Endothelial cell of umbilical vein (primary cell): ENCODE data around the gene SH3RF3. TPM values are rescaled to one million over a fixed set of nuclear protein-coding genes. Genes with fewer than 3 reads are reported as not detected.

Experiments
- BruUV-seq: library from RNA; stranded (reverse); fragments of 400-500 nt; replicated peaks from 2 replicates; lab custom pipeline; 2021; lab: Mats Ljungman, UMichigan
- CTCF ChIA-PET: fragments of 300-600, 350-600 bp; sonication (Branson Sonifier 250); formaldehyde crosslinking; loops from one replicate; lab custom pipeline; 2021; ENCODE audit warnings: antibody characterized with exemption, inconsistent platforms; lab: Charles Lee
- POLR2A ChIA-PET: fragments of 300-600, 350-600 bp; sonication (Branson Sonifier 250); formaldehyde crosslinking; loops from one replicate; lab custom pipeline; 2021; ENCODE audit warnings: antibody characterized with exemption, inconsistent platforms; lab: Charles Lee
- DNase-seq: peaks from one replicate; pipeline ENCODE4 v3.0.0-alpha.2; 2011; ENCODE audit warnings: low read depth, low spot score
- FAIRE-seq: peaks from 2 replicates; lab custom pipeline; 2011; peaks lifted over from hg19 to GRCh38; lab: Jason Lieb, UNC
- H2AFZ ChIP-seq: 2 replicates; pipeline ENCODE4 v1.6.0; 2012; ENCODE audit warnings: low read depth, low read length, control low read depth, inconsistent platforms
- H3K27ac ChIP-seq: 2 replicates; pipeline ENCODE4 v1.5.1; 2011; ENCODE audit warnings: low read depth, mild to moderate bottlenecking, control low read depth, low read length, moderate library complexity; ENCODE audit not compliant: insufficient read depth
- H3K27me3 ChIP-seq, 2 experiments: 2 replicates each; pipeline versions ENCODE4 v1.6.0 to v1.6.1; 2011; ENCODE audit warnings: low read length in 2 of 2, mixed read lengths in 1 of 2; ENCODE audit not compliant: control insufficient read depth in 2 of 2, insufficient read depth in 2 of 2
- H3K36me3 ChIP-seq, 2 experiments: 2 replicates in 1 of 2; 3 replicates in 1 of 2; pipeline ENCODE4 v1.5.1; 2011; ENCODE audit warnings: low read length in 2 of 2, mild to moderate bottlenecking in 1 of 2, moderate library complexity in 1 of 2; ENCODE audit not compliant: control insufficient read depth in 2 of 2, insufficient read depth in 2 of 2; ENCODE audit errors: extremely low read depth in 1 of 2
- H3K4me1 ChIP-seq: 3 replicates; pipeline ENCODE4 v1.5.1; 2011; ENCODE audit warnings: mild to moderate bottlenecking, low read length; ENCODE audit not compliant: control insufficient read depth, insufficient read depth; ENCODE audit errors: extremely low read depth
- H3K4me2 ChIP-seq: 2 replicates; pipeline ENCODE4 v1.6.1; 2011; ENCODE audit warnings: low read length, control low read depth, mixed read lengths; ENCODE audit not compliant: insufficient read depth
- H3K4me3 ChIP-seq, 3 experiments: fragments of 200-600 bp in 1 of 3; sonication (generic), shearing (Covaris generic) in 1 of 3; replicated peaks in 1 of 3; 2 replicates each; pipeline ENCODE4 v1.5.1; 2011 to 2016; ENCODE audit warnings: control low read depth in 3 of 3, low read length in 3 of 3, mild to moderate bottlenecking in 2 of 3, inconsistent platforms in 1 of 3, low read depth in 1 of 3, moderate library complexity in 1 of 3; ENCODE audit not compliant: insufficient read depth in 1 of 3
- H3K79me2 ChIP-seq: 2 replicates; pipeline ENCODE4 v1.6.0; 2012; ENCODE audit warnings: low read length, inconsistent platforms; ENCODE audit not compliant: control insufficient read depth, insufficient read depth
- H3K9ac ChIP-seq: replicated peaks from 2 replicates; pipeline ENCODE3; 2011; ENCODE audit warnings: low read length, control low read depth; ENCODE audit not compliant: insufficient read depth; ENCODE audit errors: extremely low read depth
- H3K9me1 ChIP-seq: replicated peaks from 3 replicates; pipeline ENCODE4 v1.6.0; 2011; ENCODE audit warnings: mild to moderate bottlenecking, low read length; ENCODE audit not compliant: control insufficient read depth, insufficient read depth; ENCODE audit errors: extremely low read depth
- H3K9me3 ChIP-seq: replicated peaks from 2 replicates; pipeline ENCODE4 v1.5.1; 2012; ENCODE audit warnings: low read length, inconsistent platforms; ENCODE audit not compliant: control insufficient read depth, insufficient read depth
- H4K20me1 ChIP-seq: replicated peaks from 2 replicates; pipeline ENCODE3; 2011; ENCODE audit warnings: mild to moderate bottlenecking, low read length; ENCODE audit not compliant: control insufficient read depth, insufficient read depth; ENCODE audit errors: extremely low read depth
- CTCF ChIP-seq, 2 donors: IDR thresholded peaks; 1 replicate in 1 of 2; 2 replicates in 1 of 2; pipeline ENCODE4 v1.5.1; 2011; ENCODE audit warnings: low read length in 2 of 2, mild to moderate bottlenecking in 2 of 2, moderate library complexity in 2 of 2, control low read depth in 1 of 2, inconsistent platforms in 1 of 2, low read depth in 1 of 2; ENCODE audit not compliant: insufficient read depth in 1 of 2; ENCODE audit errors: extremely low read depth in 1 of 2
- EZH2 ChIP-seq: IDR thresholded peaks from 2 replicates; pipeline ENCODE4 v1.6.1; 2012; ENCODE audit warnings: borderline replicate concordance, low read depth, mild to moderate bottlenecking, moderate library complexity, low read length, inconsistent platforms; ENCODE audit not compliant: severe bottlenecking
- FOS ChIP-seq: IDR thresholded peaks from 2 replicates; pipeline ENCODE4 v1.6.1; 2011; ENCODE audit warnings: mild to moderate bottlenecking, low read length, moderate library complexity, borderline replicate concordance; ENCODE audit not compliant: insufficient read depth
- GATA2 ChIP-seq: IDR thresholded peaks from 2 replicates; pipeline ENCODE4 v1.7.0; 2011; ENCODE audit warnings: low read depth, mild to moderate bottlenecking, moderate library complexity, mixed read lengths, low read length; ENCODE audit not compliant: insufficient read length, insufficient read depth
- JUN ChIP-seq: IDR thresholded peaks from 2 replicates; pipeline ENCODE4 v1.6.1; 2011; ENCODE audit warnings: borderline replicate concordance, low read depth; ENCODE audit not compliant: insufficient read length, insufficient read depth
- MAX ChIP-seq: IDR thresholded peaks from 2 replicates; pipeline ENCODE4 v1.6.1; 2011; ENCODE audit not compliant: insufficient read depth, insufficient read length
- MYC ChIP-seq: IDR thresholded peaks from one replicate; pipeline ENCODE4 v1.6.1; 2011; ENCODE audit warnings: mild to moderate bottlenecking, low read depth, low read length
- POLR2A ChIP-seq: IDR thresholded peaks from 2 replicates; pipeline ENCODE4 v1.6.1; 2012; ENCODE audit warnings: low read depth, mild to moderate bottlenecking, control low read depth, low read length
- POLR2AphosphoS5 ChIP-seq: IDR thresholded peaks from 2 replicates; pipeline ENCODE4 v1.6.1; 2012; ENCODE audit warnings: low read depth, mild to moderate bottlenecking, control low read depth, low read length, moderate library complexity; ENCODE audit not compliant: insufficient read depth
- dilution Hi-C: fragments of 300-500 bp; cut with MboI; formaldehyde crosslinking; loops from one replicate; pipeline ENCODE4 v1.15.0; 2019; ENCODE audit warnings: low sequenced_read_pairs; ENCODE audit not compliant: extremely low pct_ligation_motif_present
- intact Hi-C: fragments of 100-400 bp; cut with micrococcal nuclease; formaldehyde crosslinking; loops from one replicate; pipeline ENCODE4 v1.10.0; 2022
- polyA plus RNA-seq, 4 experiments: library from polyadenylated mRNA; depleted of rRNA in 3 of 4; stranded (reverse) in 3 of 4; unstranded in 1 of 4; fragments of >200 nt; gene quantifications; 2 replicates each; pipeline versions ENCODE4 v1.2.1 to v1.2.3, GENCODE V29; 2011 to 2012; ENCODE audit warnings: missing spikeins in 1 of 4
- total RNA-seq: library from RNA; stranded (reverse); gene quantifications from 2 replicates; pipeline ENCODE4 v1.2.3, GENCODE V29; 2021

The SH3RF3 gene
- total and polyA plus RNA-seq, 2 donors (not counting 3 experiments of a cell fraction or from before 2014, with no cell fraction given) = 3.8 to 14.7 TPM

GRCh38 chr2:109377976-109378375, 249.0 kb downstream of the SH3RF3 start:
- Histone ChIP-seq H3K9ac (no peak overlapping the region), H3K27ac (no peak overlapping the region), H3K36me3 (no peaks in the 10 kb centered on the region), H3K4me2 (no peak overlapping the region), H3K4me1 (no peaks in the 10 kb centered on the region), H3K9me3 (no peaks in the 10 kb centered on the region), H4K20me1 (no peaks in the 10 kb centered on the region), H3K9me1 (no peaks in the 10 kb centered on the region), H3K4me3 (no peak overlapping the region), H2AFZ (no peak overlapping the region), H3K27me3 (no peaks in the 10 kb centered on the region), H3K79me2 (no peaks in the 10 kb centered on the region)
- BruUV-seq = no TSS peak
- no peak for DNase-seq
- POLR2A ChIA-PET = no interaction called here
- no peak for TF ChIP-seq FOS
- TF ChIP-seq JUN = no peak
- dilution Hi-C loops = no loop called here
- FAIRE-seq = no peak
- intact Hi-C loops = no loop called here
- CTCF ChIA-PET = interaction anchor here (1.9 kb wide), 1 partner anchor 132 kb away, joined by 7 read pairs; no protein-coding TSS in a partner anchor

GRCh38 chr2:109378682-109379081, 249.7 kb downstream of the SH3RF3 start:
- Histone ChIP-seq H3K36me3 (no peaks in the 10 kb centered on the region), H3K4me1 (no peaks in the 10 kb centered on the region), H3K4me2 (no peak overlapping the region), H4K20me1 (no peaks in the 10 kb centered on the region), H2AFZ (no peak overlapping the region), H3K27ac (no peak overlapping the region), H3K9ac (no peak overlapping the region), H3K27me3 (no peaks in the 10 kb centered on the region), H3K79me2 (no peaks in the 10 kb centered on the region), H3K9me1 (no peaks in the 10 kb centered on the region), H3K9me3 (no peaks in the 10 kb centered on the region), H3K4me3 (no peak overlapping the region)
- no TSS peak for BruUV-seq
- no peak for TF ChIP-seq CTCF (IDR thresholded peaks at IDR 0.05; ENCODE audit: extremely low read depth in 1 of 2, insufficient read depth in 1 of 2, low read depth in 1 of 2, low read length in 2 of 2)
- TF ChIP-seq FOS = no peak
- TF ChIP-seq GATA2 = no peak
- TF ChIP-seq EZH2 = no peak
- no peak for TF ChIP-seq MAX
- no peak for TF ChIP-seq JUN
- TF ChIP-seq POLR2AphosphoS5 = no peak
- TF ChIP-seq POLR2A = no peak
- no peak for TF ChIP-seq MYC
- dilution Hi-C loops (no loop called here), intact Hi-C loops (no loop called here)
- DNase-seq (no peak), FAIRE-seq (no peak)
- ChIA-PET CTCF (interaction anchor here (1.9 kb wide), 1 partner anchor 132 kb away, joined by 7 read pairs; no protein-coding TSS in a partner anchor), POLR2A (no interaction called here)
